ENCODE results near the gene ZBTB17.

The ZBTB17 gene

DNA sequence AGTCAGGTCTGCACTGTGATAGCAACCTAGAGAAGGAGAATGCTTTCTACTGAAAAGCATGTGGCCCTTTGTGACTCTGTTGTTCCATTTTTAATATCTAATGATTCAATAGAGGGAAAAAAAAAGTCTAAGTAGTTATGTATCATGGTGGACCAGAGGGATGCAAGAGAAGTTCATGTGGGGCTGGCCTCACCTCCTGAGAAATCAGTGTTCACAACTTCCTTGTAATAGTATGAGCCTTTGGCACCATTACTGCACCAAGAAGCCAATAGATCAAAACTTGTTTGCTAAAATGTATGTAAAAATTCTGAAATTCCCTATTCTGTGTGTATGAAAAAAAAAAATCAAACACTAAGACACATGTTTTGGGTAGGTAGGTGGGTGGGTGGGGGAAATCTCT lies 5.0 kb downstream of the ZBTB17 start:
- no peak for DNase-seq (ENCODE audit: low read depth)
- TF ChIP-seq, protein P1, sequence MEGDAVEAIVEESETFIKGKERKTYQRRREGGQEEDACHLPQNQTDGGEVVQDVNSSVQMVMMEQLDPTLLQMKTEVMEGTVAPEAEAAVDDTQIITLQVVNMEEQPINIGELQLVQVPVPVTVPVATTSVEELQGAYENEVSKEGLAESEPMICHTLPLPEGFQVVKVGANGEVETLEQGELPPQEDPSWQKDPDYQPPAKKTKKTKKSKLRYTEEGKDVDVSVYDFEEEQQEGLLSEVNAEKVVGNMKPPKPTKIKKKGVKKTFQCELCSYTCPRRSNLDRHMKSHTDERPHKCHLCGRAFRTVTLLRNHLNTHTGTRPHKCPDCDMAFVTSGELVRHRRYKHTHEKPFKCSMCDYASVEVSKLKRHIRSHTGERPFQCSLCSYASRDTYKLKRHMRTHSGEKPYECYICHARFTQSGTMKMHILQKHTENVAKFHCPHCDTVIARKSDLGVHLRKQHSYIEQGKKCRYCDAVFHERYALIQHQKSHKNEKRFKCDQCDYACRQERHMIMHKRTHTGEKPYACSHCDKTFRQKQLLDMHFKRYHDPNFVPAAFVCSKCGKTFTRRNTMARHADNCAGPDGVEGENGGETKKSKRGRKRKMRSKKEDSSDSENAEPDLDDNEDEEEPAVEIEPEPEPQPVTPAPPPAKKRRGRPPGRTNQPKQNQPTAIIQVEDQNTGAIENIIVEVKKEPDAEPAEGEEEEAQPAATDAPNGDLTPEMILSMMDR (IDR thresholded peaks at IDR 0.05; ENCODE audit: insufficient read depth, low read depth, low read length, missing control alignments): no peak
- H3K4me3 ChIP-seq (ENCODE audit: low read depth, low read length): no peak overlapping the region

DNA sequence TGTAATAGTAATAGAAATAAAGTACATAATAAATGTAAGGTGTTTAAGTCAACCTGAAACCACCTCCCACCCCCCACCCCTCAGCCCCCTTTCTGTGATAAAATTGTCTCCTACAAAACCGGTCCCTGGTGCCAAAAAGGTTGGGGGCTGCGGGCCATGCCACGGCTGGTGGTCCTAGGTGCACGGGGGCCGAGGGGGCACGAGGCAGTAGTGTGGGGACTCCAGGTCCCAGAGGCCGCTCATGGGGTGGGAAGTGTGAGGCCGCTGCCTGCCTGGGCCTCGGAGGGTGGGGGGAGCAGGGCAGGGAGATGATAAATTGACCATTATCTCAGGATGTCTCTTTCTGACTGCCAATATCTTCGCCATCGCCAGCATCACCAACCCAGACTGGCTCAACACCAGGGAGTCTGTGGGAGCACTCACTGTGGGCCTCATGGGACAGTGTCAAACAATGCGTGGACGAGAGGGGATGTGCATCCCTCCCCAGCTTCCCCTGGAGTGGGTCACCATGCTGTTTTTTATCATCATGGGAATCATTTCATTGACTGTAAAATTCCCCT lies 6.5 kb downstream of the ZBTB17 start:
- H3K4me3 ChIP-seq (ENCODE audit: low read depth, low read length): no peak overlapping the region
- TF ChIP-seq, protein P1 (IDR thresholded peaks at IDR 0.05; ENCODE audit: insufficient read depth, low read depth, low read length, missing control alignments): no peak
- DNase-seq (ENCODE audit: low read depth): no peak

DNA sequence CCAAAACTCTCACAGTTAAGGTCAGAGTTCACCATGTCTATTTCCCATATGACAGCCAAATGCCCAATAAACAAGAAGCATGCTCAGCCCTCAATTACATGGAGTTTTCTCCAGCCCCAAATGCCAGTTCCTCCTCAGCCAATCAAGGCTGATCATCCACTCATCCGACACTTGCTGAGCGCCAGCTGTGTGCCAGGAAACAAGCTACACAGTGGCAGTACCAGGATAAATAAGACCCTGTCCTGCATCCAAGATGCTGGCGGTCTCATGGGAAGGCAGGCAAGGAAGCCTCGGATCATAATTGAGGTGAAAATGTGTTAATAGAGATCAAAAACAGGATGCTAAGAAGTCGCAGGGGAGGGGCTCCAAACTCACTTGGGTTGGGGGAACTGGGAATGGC lies 7.7 kb downstream of the ZBTB17 start:
- no peak overlapping the region for H3K4me3 ChIP-seq (ENCODE audit: low read depth, low read length)
- no peak for DNase-seq (ENCODE audit: low read depth)
- TF ChIP-seq, protein P1 (IDR thresholded peaks at IDR 0.05; ENCODE audit: insufficient read depth, low read depth, low read length, missing control alignments): no peak

DNA sequence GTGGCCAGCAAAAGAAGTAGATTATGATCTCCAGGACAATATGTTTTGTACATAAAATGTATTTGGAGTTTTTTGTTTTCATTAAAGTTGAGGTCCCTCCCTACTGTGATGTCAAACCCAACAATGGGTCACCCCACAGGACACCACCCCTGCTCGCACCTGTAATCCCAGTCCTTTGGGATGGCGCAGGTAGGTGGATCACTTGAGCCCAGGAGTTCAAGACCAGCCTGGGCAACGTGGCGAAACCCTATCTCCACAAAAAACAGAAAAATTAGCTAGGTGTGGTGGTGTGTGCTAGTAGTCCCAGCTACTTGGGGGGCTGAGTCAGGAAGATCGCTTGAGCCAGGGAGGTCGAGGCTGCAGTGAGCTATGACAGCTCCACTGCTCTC lies 9.0 kb downstream of the ZBTB17 start:
- no peak for DNase-seq (ENCODE audit: low read depth)
- no peak overlapping the region for H3K4me3 ChIP-seq (ENCODE audit: low read depth, low read length)
- TF ChIP-seq, protein P1 (IDR thresholded peaks at IDR 0.05; ENCODE audit: insufficient read depth, low read depth, low read length, missing control alignments): no peak

DNA sequence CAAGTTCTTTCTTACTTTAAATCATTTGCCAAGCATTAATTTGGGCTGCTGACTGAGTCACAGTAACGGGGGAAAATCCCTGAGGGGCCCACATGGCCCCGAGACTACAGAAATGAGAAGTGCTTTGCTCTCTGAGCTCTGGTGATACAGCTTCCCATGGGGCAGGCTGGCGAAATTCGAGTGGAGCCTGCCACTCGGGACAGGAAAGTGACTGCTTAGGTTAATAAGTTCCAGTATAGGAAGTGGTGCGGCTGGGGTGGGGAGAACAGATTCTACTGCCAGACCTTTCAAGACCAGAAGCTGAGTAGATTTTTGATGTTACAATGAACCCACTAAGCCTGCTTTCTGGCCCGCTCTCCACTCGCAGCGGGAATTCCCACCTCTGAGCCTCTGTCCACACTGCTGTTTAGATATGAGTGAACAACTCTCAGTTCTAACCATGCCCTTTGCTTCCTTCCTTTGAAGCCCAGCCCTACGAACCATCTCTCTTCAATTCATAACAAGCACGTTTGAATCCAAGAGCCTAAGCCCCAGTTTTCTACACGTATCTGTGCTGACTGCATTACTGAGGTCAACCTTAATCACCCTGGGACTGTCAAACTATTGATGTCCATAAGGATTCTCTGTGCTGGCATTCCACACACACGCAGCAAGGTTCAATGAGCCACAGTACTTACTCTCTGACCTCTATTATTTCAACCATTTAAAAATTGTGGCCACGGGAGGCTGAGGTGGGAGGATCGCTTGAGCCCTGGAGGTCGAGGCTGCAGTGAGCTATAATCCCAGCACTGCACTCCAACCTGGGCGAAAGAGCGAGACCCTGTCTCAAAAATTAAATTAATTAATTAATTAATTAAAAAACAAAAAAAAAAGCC lies 9.6 kb downstream of the ZBTB17 start:
- peak overlapping the region; percentile 22 for H3K4me3 ChIP-seq (ENCODE audit: low read depth, low read length)
- peak; percentile 95 for DNase-seq (ENCODE audit: low read depth)
- TF ChIP-seq, protein P1 (IDR thresholded peaks at IDR 0.05; ENCODE audit: insufficient read depth, low read depth, low read length, missing control alignments): no peak

DNA sequence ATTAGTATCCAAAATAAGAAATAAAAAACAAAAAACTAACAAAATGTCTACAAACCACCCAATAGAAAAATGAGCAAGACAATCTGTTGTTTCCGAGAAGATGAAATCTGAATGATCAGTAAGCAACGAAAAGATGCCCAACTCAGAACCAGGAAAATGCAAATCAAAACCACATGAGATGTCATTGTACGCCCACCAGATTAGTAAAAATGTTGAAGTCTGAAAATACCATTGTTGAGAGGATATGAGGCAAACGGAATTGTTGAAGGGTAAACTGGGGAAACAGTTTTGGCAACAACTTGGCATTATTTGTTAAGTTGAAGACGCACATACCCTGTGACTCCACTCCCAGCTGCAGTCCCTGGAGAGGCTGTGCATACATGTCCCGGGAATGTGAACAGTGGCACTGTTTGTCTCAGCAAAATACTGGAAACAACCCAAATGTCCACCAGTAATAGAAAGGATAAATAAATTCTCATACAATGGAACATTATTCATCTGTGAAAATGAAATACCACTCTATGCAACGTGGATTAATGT lies 10.6 kb downstream of the ZBTB17 start:
- DNase-seq (ENCODE audit: low read depth): peak; percentile 70
- H3K4me3 ChIP-seq (ENCODE audit: low read depth, low read length): peak overlapping the region; percentile 22
- TF ChIP-seq, protein P1 (IDR thresholded peaks at IDR 0.05; ENCODE audit: insufficient read depth, low read depth, low read length, missing control alignments): no peak
